ENCODE results near the gene PRSS33.
A peak's percentile ranks its signal among the peaks of the same experiment; 100 is the strongest.

Gene PRSS33

DNA sequence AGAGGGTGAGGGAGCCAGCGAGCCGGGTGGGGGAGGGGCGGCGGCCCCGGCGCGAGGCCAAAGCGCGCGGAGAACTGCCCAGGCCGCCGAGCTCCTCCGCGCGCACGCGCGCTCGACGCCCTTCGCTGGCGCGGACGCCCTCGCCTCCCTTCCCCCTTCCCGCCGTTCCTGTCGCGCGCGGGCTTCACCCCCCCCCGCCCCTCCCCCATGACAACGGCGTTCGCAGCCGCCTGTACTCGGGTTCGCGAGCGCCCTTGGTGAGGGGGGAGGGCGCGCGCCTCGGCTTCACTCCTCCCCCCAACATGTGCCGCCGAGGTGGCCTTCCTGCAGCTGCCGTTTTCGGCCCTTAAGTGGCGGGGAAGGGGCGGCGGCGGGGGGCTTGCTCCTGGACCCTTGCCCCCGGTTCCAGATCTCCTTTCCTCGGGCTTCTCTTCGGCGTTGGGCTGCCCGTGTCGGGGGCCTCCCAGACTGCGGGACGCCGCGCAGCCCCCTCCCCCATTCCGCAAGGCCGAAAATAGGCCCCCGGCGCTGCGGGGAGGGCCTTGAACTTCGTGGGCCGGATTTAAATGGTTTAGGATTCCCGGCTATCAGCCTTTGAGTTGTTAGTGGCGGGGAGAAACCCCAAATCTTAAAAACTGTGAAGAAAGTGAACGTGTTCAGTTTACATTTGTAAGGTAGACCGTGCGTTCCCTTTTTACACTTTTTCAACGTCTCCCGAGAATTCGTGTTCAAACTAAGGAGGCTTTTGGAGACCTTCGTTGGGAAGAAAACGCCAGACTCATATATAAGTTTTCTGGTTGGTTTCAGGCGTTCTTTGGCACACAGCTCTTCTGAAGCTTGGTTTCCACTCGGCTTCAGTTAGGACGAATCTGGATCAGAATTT lies 34.3 kb downstream of the PRSS33 start:
- peak overlapping the region; percentile 91 for H3K4me3 ChIP-seq (ENCODE audit: low read length)
- peaks cover 8% of the 10 kb centered on the region for H3K36me3 ChIP-seq (ENCODE audit: control insufficient read depth, insufficient read depth, low read length, severe bottlenecking)
- H3K9me3 ChIP-seq (ENCODE audit: control insufficient read depth, low read length) = no peaks in the 10 kb centered on the region
- H3K4me1 ChIP-seq (ENCODE audit: control insufficient read depth, insufficient read depth, low read length) = peaks cover 42% of the 10 kb centered on the region
- peak overlapping the region; percentile 99 for H3K9ac ChIP-seq (ENCODE audit: low read length)
- DNase-seq (ENCODE audit: low read depth) = peak; percentile 91
- no peaks in the 10 kb centered on the region for H3K27me3 ChIP-seq (replicated peaks; ENCODE audit: control insufficient read depth, insufficient read depth, low read length)

DNA sequence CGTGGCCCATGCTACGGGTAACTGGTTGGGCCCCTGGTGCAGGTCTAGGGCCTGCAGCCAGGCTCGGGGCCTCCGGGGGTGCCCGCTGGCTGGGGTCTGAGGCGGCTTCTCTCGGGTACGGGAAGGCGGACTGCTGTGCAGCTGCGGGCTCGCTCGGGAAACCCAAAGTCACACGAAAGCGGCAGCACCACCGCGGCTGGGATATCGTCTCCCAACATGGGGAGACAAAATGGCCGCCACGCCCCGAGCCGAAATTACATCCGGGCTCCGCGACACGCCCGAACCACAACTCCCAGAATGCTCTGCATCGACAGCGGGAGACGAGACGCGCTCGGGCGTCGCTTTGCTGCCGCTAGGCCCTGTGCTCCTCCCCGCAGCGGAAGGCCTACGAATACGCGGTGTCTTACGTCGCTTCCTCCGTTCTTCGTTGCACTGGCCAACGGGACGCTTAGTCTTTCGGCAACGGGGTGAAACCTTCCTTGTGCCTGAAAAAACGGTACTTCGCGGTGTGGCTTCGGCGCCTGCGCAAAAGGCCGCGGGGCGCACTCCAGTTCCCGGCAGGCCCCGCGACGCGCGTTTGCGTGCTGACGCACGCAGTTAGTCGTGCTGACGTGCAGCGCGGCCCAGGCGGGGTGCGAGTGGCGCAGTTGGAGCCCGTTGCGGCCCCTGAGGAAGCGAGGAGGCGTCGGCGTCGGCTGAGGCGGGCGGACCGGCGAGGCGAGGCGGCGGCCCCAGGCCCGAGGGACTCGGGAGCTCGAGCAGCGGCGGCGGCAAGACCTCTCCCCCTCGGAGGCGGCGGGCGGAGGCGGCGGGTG lies 35.1 kb downstream of the PRSS33 start, which contains the start of gene SRRM2:
Gene SRRM2, plus strand, starts transcription at position 604 of the 815 bp plus-strand sequence. CDS start 3,727 bp downstream, outside the sequence.
- Histone ChIP-seq H3K9me3 (ENCODE audit: control insufficient read depth, low read length) (no peaks in the 10 kb centered on the region), H3K4me1 (ENCODE audit: control insufficient read depth, insufficient read depth, low read length) (peaks cover 36% of the 10 kb centered on the region), H3K9ac (ENCODE audit: low read length) (peak within 1 kb of the TSS; percentile 99), H3K36me3 (ENCODE audit: control insufficient read depth, insufficient read depth, low read length, severe bottlenecking) (no peaks in the 10 kb centered on the region), H3K27me3 (replicated peaks; ENCODE audit: control insufficient read depth, insufficient read depth, low read length) (no peaks in the 10 kb centered on the region), H3K4me3 (ENCODE audit: low read length) (peak within 1 kb of the TSS; percentile 91)
- peak; percentile 98 for DNase-seq (ENCODE audit: low read depth)

DNA sequence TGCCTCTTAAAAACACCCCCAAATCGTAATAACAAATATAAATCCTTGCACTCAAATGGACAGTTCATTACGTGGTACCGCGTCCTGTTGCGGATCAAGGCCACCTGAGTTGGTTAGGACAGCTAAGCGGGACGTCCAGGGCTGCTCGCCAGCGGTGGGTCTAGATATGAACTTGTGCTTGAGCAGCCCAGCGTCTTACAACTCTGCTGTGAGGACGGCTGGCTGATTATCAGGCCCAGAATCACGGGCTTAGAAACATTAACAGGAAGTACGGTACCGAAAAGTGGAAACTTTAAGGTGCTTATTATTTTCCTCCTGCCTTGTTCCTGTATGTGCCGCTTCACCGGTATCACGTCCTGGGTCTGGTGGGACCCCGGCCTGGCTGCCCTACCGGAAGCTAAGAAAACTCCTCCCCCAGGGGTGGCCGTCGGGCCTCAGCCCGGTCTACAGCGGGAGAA lies 35.8 kb downstream of the PRSS33 start:
- DNase-seq (ENCODE audit: low read depth) = no peak

DNA sequence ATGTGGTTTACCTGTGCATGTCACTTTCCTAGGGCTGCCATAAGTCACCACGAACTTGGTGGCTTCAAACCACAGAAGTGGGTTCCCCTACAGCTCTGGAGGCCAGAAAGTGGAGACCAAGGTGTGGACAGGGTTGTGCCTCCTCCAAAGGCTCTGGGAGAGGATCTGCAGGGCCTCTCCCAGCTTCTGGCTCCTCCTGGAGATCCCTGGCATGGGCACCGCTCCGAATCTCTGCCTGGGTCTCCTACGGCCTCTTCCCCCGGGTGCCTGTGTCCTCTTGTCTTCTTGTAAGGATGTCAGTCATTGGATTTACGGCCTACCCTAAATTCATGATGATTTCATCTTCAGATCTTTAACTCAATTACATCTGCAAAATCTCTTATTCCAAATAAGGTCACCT lies 37.4 kb downstream of the PRSS33 start:
- H3K4me1 ChIP-seq (ENCODE audit: control insufficient read depth, insufficient read depth, low read length) = peaks cover 13% of the 10 kb centered on the region
- H3K9ac ChIP-seq (ENCODE audit: low read length) = no peak overlapping the region
- no peaks in the 10 kb centered on the region for H3K9me3 ChIP-seq (ENCODE audit: control insufficient read depth, low read length)
- no peaks in the 10 kb centered on the region for H3K36me3 ChIP-seq (ENCODE audit: control insufficient read depth, insufficient read depth, low read length, severe bottlenecking)
- no peak for DNase-seq (ENCODE audit: low read depth)
- no peaks in the 10 kb centered on the region for H3K27me3 ChIP-seq (replicated peaks; ENCODE audit: control insufficient read depth, insufficient read depth, low read length)
- no peak overlapping the region for H3K4me3 ChIP-seq (ENCODE audit: low read length)

More for the DNA sequence above, 35.8 kb downstream of the PRSS33 start:
- Histone ChIP-seq H3K36me3 (ENCODE audit: control insufficient read depth, insufficient read depth, low read length, severe bottlenecking) (no peaks in the 10 kb centered on the region), H3K27me3 (replicated peaks; ENCODE audit: control insufficient read depth, insufficient read depth, low read length) (no peaks in the 10 kb centered on the region), H3K4me3 (ENCODE audit: low read length) (peak overlapping the region; percentile 91), H3K4me1 (ENCODE audit: control insufficient read depth, insufficient read depth, low read length) (peaks cover 30% of the 10 kb centered on the region), H3K9me3 (ENCODE audit: control insufficient read depth, low read length) (no peaks in the 10 kb centered on the region), H3K9ac (ENCODE audit: low read length) (peak overlapping the region; percentile 99)

DNA sequence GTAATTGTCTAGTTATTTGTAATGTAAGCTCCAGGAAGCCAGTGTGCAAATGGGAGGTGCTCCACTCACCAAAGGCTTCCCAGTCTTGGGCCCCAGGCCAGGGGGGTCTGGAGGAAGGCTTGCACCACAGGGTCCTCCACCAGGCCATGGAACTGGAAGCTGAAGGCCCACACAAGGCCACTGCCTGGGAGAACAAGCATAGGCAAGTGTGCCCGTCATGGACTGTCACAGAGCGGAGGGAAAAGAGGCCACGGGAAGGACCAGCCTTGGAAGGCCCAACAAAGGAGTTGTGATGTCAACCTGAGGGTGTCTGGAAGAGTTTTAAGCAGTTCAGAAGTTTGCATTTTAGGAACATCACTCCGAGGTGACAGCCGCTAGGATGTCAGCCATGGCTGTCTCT lies 37.9 kb downstream of the PRSS33 start:
- Histone ChIP-seq H3K4me1 (ENCODE audit: control insufficient read depth, insufficient read depth, low read length) (peaks cover 9% of the 10 kb centered on the region), H3K9ac (ENCODE audit: low read length) (no peak overlapping the region), H3K9me3 (ENCODE audit: control insufficient read depth, low read length) (no peaks in the 10 kb centered on the region), H3K27me3 (replicated peaks; ENCODE audit: control insufficient read depth, insufficient read depth, low read length) (no peaks in the 10 kb centered on the region), H3K36me3 (ENCODE audit: control insufficient read depth, insufficient read depth, low read length, severe bottlenecking) (no peaks in the 10 kb centered on the region), H3K4me3 (ENCODE audit: low read length) (no peak overlapping the region)
- no peak for DNase-seq (ENCODE audit: low read depth)

DNA sequence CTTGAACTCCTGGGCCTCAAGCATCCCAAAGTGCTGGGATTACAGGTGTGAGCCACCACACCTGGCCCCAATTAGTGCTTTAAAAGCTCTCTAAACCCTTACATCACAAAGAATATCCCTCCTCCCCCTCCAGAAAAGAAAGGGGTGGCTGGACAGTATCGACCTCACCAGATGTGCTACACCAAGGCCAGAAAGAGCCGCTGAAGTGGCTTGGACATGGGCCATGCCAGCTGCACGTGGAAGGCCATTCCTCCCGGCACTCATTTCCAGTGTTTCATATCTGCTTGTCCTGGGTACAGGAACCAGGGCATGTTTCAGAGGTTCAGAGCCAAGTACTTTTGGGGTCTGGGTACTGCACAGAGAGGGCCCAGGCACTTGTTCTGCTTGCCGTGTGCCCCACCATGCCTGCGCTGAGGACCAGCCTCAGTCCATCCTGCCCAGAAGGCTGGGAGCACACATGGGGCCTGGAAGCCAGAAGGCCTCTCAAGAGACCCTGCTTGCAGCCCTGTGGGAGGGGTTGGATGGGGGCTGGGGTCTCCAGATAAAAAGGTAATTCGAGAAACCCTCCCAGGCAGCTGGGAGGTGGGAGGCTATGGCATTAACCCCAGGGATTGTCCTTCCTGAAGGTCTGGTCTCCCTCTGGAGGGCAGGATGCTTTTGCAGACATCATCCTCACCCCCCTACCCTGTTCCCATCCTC lies 38.5 kb downstream of the PRSS33 start:
- Histone ChIP-seq H3K4me3 (ENCODE audit: low read length) (no peak overlapping the region), H3K9ac (ENCODE audit: low read length) (no peak overlapping the region), H3K4me1 (ENCODE audit: control insufficient read depth, insufficient read depth, low read length) (peaks cover 9% of the 10 kb centered on the region), H3K27me3 (replicated peaks; ENCODE audit: control insufficient read depth, insufficient read depth, low read length) (no peaks in the 10 kb centered on the region), H3K9me3 (ENCODE audit: control insufficient read depth, low read length) (no peaks in the 10 kb centered on the region), H3K36me3 (ENCODE audit: control insufficient read depth, insufficient read depth, low read length, severe bottlenecking) (no peaks in the 10 kb centered on the region)
- no peak for DNase-seq (ENCODE audit: low read depth)

DNA sequence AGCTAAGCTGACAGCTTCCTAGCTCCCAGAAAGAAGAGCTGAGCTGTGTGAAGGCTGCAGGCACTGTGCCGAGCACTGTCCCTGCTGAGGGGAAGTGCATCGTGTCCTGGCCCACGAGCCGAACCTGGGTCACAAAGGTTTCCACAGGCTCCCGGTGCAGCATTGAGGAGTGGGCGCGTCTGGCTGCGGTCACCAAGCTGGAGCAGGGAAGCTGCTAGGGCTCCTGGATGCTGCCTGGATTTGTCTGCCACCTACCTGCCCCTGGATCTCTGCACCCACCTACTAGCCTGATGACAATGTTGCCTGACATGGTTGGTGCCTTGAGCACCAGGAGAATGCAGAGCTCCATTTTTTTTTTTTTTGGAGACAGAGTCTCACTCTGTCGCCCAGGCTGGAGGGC lies 41.4 kb downstream of the PRSS33 start:
- no peak for DNase-seq (ENCODE audit: low read depth)
- Histone ChIP-seq H3K4me1 (ENCODE audit: control insufficient read depth, insufficient read depth, low read length) (no peaks in the 10 kb centered on the region), H3K27me3 (replicated peaks; ENCODE audit: control insufficient read depth, insufficient read depth, low read length) (no peaks in the 10 kb centered on the region), H3K36me3 (ENCODE audit: control insufficient read depth, insufficient read depth, low read length, severe bottlenecking) (no peaks in the 10 kb centered on the region), H3K4me3 (ENCODE audit: low read length) (no peak overlapping the region), H3K9me3 (ENCODE audit: control insufficient read depth, low read length) (no peaks in the 10 kb centered on the region), H3K9ac (ENCODE audit: low read length) (no peak overlapping the region)

DNA sequence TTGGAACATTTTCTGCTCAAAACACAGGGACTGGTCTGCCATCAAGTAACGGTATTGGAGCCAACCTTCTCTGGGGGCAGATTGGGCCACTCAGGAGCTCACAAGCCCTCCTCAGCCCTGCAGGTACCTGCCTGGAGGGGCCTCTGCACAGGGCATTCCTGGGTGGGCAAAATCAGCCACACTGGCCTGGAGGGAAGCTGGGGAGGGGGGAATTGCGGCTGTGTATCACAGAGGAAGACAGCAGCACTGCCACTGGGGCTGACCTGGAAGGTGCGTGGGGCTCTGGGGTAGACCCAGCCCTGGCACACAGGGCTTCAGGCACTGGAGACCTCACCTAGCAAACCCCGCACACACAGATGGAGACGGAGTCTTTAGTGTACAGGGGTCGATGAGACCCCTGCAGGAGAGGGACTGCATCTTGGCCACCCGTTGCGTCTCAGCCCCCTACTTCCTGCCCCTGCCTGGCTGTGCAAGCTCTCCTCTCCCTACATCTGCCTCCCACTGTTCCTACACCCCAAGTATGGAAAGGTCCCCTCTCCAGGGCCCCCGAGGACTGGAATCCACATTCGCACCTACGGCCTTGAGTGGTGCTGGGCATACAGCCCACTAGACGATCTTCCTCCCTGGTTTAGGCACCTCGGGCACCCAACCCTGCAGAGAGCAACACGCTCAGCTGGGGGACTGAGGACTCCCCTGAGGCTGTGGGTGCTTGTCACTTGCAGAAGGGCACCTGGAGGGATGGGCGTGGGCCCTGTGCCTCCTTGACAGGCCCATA lies 42.1 kb downstream of the PRSS33 start:
- Histone ChIP-seq H3K4me1 (ENCODE audit: control insufficient read depth, insufficient read depth, low read length) (no peaks in the 10 kb centered on the region), H3K36me3 (ENCODE audit: control insufficient read depth, insufficient read depth, low read length, severe bottlenecking) (no peaks in the 10 kb centered on the region), H3K27me3 (replicated peaks; ENCODE audit: control insufficient read depth, insufficient read depth, low read length) (no peaks in the 10 kb centered on the region), H3K9me3 (ENCODE audit: control insufficient read depth, low read length) (no peaks in the 10 kb centered on the region), H3K9ac (ENCODE audit: low read length) (no peak overlapping the region), H3K4me3 (ENCODE audit: low read length) (no peak overlapping the region)
- DNase-seq (ENCODE audit: low read depth) = no peak

DNA sequence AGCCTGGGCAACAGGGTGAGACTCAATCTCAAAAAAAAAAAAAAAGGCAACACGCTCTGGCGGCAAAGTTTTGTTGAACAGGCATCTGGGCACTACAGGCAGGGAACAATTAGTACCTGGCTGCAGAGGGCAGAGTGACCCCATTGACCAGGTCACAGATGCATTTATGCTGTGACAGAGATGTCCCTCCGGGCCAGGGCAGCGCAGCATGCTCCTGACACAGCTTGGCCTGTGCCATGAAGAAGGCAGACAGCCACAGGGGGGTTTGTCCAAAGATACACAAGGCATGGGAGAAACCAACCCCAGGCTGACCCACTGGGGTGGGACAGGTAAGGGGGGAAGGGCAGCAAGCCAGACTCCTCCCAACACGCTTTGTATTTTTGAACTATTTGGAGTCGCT lies 42.6 kb downstream of the PRSS33 start:
- H3K4me1 ChIP-seq (ENCODE audit: control insufficient read depth, insufficient read depth, low read length) = no peaks in the 10 kb centered on the region
- H3K9me3 ChIP-seq (ENCODE audit: control insufficient read depth, low read length) = no peaks in the 10 kb centered on the region
- H3K36me3 ChIP-seq (ENCODE audit: control insufficient read depth, insufficient read depth, low read length, severe bottlenecking) = no peaks in the 10 kb centered on the region
- H3K9ac ChIP-seq (ENCODE audit: low read length) = no peak overlapping the region
- DNase-seq (ENCODE audit: low read depth) = no peak
- no peaks in the 10 kb centered on the region for H3K27me3 ChIP-seq (replicated peaks; ENCODE audit: control insufficient read depth, insufficient read depth, low read length)
- no peak overlapping the region for H3K4me3 ChIP-seq (ENCODE audit: low read length)

DNA sequence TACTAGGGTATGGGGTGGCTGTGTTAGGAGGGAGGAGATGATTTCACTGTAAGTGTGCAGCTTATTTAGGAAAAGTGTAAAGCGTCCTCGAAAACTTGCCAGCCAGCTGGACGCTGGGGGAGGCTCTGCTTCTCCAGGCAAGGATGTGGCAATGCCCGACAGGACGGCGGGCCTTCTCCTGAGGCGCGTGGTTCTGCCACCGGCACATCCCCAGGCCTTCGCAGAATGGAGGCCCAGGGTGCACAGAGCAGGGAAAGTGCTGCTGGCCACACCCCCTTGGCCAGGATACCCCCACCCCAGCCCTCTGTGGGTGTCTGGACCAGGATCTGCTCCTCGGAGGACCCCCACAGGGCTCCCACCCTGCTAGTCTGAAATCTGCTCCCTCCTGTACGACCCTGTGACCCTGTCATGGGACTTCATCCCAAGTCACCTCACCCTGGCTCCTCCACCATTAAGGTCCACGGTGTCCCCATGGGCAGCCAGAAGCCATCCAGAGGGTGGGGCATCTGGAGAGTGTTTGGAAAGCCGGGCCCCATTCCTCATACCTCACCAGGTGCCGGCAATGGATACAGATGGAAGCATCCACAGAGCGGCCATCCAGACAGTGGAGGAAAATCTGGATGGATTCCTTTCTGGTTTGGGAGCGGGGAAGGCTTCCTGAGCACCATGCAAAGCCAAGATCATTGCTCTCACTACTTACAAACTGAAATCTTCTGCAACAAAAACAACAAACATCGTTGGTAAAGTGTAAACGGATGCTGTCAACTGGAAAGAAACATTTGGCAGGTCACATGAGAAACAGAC lies 44.2 kb downstream of the PRSS33 start:
- Histone ChIP-seq H3K9ac (ENCODE audit: low read length) (no peak overlapping the region), H3K27me3 (replicated peaks; ENCODE audit: control insufficient read depth, insufficient read depth, low read length) (peaks cover 5% of the 10 kb centered on the region), H3K4me1 (ENCODE audit: control insufficient read depth, insufficient read depth, low read length) (no peaks in the 10 kb centered on the region), H3K4me3 (ENCODE audit: low read length) (no peak overlapping the region), H3K36me3 (ENCODE audit: control insufficient read depth, insufficient read depth, low read length, severe bottlenecking) (no peaks in the 10 kb centered on the region), H3K9me3 (ENCODE audit: control insufficient read depth, low read length) (no peaks in the 10 kb centered on the region)
- no peak for DNase-seq (ENCODE audit: low read depth)

Measured in adipocyte (in vitro differentiated cells).